HUES64 (cell line): ENCODE results near the gene RBM18.

Source experiments
- H3K27ac ChIP-seq: 2 replicates; pipeline ENCODE4 v1.7.0; 2013; ENCODE audit warnings: low read depth, low read length, inconsistent platforms
- H3K27me3 ChIP-seq: 2 replicates; pipeline ENCODE4 v1.6.1; 2013; ENCODE audit warnings: mild to moderate bottlenecking, low read length; ENCODE audit not compliant: insufficient read depth
- H3K36me3 ChIP-seq: 2 replicates; pipeline ENCODE4 v1.6.1; 2013; ENCODE audit warnings: mild to moderate bottlenecking, low read length; ENCODE audit not compliant: insufficient read depth
- H3K4me1 ChIP-seq: 2 replicates; pipeline ENCODE4 v1.6.1; 2013; ENCODE audit warnings: mild to moderate bottlenecking, low read length, moderate library complexity; ENCODE audit not compliant: insufficient read depth
- H3K4me3 ChIP-seq: 2 replicates; pipeline ENCODE4 v1.5.1; 2013; ENCODE audit warnings: mild to moderate bottlenecking, low read length, moderate library complexity
- H3K9ac ChIP-seq: 2 replicates; pipeline ENCODE4 v1.6.1; 2013; ENCODE audit warnings: mild to moderate bottlenecking, low read depth, low read length
- H3K9me3 ChIP-seq: 2 replicates; pipeline ENCODE4 v1.6.1; 2013; ENCODE audit warnings: low read depth, low read length; ENCODE audit not compliant: insufficient read depth
- WGBS: fragments of 150-250, 120-280 bp; methylation state at CpG from one replicate; pipeline ENCODE4 v1.1.7; 2013; ENCODE audit warnings: missing lambda C conversion rate; 5-methylcytosine and 5-hydroxymethylcytosine counted together

The RBM18 gene

DNA sequence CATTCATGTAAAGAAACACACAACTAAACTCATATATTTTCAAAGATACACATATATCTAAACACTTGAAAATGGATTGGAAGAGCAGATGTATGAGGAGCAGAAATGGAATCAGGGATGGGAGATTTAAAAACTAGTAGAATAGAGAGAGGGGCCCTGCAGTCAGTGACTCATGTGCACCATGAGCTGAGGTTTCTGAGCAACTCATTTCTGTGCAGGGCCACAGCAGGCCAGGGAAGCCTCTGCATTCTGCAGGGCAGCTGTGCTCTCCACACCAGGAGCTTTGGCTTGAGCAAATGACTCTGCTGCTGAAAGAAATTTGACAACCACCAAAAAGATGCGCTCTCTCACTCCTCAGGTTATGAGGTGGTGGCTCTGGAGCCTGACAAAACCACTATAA is 63.0 kb downstream of the RBM18 start:
- Histone ChIP-seq H3K9me3 (no peaks in the 10 kb centered on the region), H3K4me3 (no peak overlapping the region), H3K9ac (no peak overlapping the region), H3K4me1 (peaks cover 17% of the 10 kb centered on the region), H3K36me3 (no peaks in the 10 kb centered on the region), H3K27me3 (no peaks in the 10 kb centered on the region), H3K27ac (no peak overlapping the region)
- 94% methylated on average over 1 of the region's 1 CpG for WGBS

- Histone ChIP-seq H3K36me3 (no peaks in the 10 kb centered on the region), H3K9me3 (no peaks in the 10 kb centered on the region), H3K4me1 (peaks cover 17% of the 10 kb centered on the region), H3K27me3 (no peaks in the 10 kb centered on the region), H3K27ac (no peak overlapping the region), H3K9ac (no peak overlapping the region), H3K4me3 (no peak overlapping the region)
- WGBS, result 94% methylated on average over 7 of the region's 7 CpGs
Observed at GRCh38 chr9:122200960-122201595, 63.6 kb downstream of the RBM18 start.

- Histone ChIP-seq H3K27ac (no peak overlapping the region), H3K27me3 (no peaks in the 10 kb centered on the region), H3K36me3 (no peaks in the 10 kb centered on the region), H3K4me3 (no peak overlapping the region), H3K9me3 (no peaks in the 10 kb centered on the region), H3K4me1 (peaks cover 9% of the 10 kb centered on the region; the same call in 1 of the 2 replicates), H3K9ac (no peak overlapping the region)
- WGBS, result 88% methylated on average over 4 of the region's 4 CpGs
Observed at GRCh38 chr9:122197882-122198281, 66.8 kb downstream of the RBM18 start.

DNA sequence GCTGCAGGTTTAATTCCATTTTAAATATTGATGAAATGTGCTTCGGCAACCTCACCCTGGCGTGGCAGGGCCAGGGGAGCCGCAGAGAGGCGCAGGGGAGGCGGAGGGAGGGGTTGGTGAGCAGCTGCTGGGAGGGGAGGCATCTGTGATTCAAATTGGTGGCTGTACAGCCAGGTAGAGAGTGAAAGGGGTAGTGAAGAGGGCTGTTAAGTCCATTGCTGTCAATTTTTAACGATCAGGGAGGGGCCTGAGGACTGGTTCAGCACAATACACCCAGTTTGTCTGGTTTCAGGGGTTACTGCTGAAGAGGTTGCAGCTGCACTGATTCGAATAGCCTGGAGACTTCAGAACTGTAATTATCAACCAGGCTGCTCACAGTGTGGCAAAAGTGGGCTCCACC is 67.2 kb downstream of the RBM18 start:
- WGBS, result 73% methylated on average over 7 of the region's 7 CpGs
- Histone ChIP-seq H3K9me3 (no peaks in the 10 kb centered on the region), H3K27me3 (no peaks in the 10 kb centered on the region), H3K4me1 (peaks cover 9% of the 10 kb centered on the region; the same call in 1 of the 2 replicates), H3K36me3 (no peaks in the 10 kb centered on the region), H3K27ac (no peak overlapping the region), H3K9ac (no peak overlapping the region), H3K4me3 (no peak overlapping the region)

DNA sequence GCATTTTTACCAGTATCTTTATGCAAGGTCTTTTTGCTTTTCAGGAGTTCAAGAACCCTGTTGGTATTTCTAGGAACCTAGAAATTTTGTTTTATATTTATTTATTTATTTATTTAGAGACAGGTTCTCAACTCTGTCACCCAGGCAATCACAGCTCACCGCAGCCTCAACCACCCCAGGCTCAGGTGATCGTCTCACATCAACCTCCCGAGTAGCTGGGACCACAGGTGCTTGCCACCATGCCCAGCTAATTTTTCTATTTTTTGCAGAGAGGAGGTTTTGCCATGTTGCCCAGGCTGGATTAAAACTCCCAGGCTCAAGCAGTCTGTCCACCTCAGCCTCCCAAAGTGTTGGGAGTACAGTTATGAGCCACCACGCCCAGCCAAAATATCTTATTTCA is 68.8 kb downstream of the RBM18 start:
- no peak overlapping the region for H3K9ac ChIP-seq
- peaks cover 15% of the 10 kb centered on the region; the same call in 1 of the 2 replicates for H3K4me1 ChIP-seq
- H3K4me3 ChIP-seq, result no peak overlapping the region
- 93% methylated on average over 4 of the region's 4 CpGs for WGBS
- H3K27me3 ChIP-seq, result no peaks in the 10 kb centered on the region
- H3K27ac ChIP-seq, result no peak overlapping the region
- H3K9me3 ChIP-seq, result no peaks in the 10 kb centered on the region
- no peaks in the 10 kb centered on the region for H3K36me3 ChIP-seq

GRCh38 chr9:122193651-122194050 is 71.0 kb downstream of the RBM18 start:
- Histone ChIP-seq H3K9me3 (no peaks in the 10 kb centered on the region), H3K4me3 (no peak overlapping the region), H3K9ac (no peak overlapping the region), H3K27me3 (no peaks in the 10 kb centered on the region), H3K4me1 (peaks cover 15% of the 10 kb centered on the region; the same call in 1 of the 2 replicates), H3K27ac (no peak overlapping the region), H3K36me3 (no peaks in the 10 kb centered on the region)
- 79% methylated on average over 6 of the region's 6 CpGs for WGBS

- WGBS, result 88% methylated on average over 15 of the region's 16 CpGs
- Histone ChIP-seq H3K9me3 (no peaks in the 10 kb centered on the region), H3K27ac (no peak overlapping the region), H3K4me1 (peaks cover 15% of the 10 kb centered on the region; the same call in 1 of the 2 replicates), H3K36me3 (no peaks in the 10 kb centered on the region), H3K27me3 (no peaks in the 10 kb centered on the region), H3K4me3 (no peak overlapping the region), H3K9ac (no peak overlapping the region)
Observed at GRCh38 chr9:122192914-122193525, 71.6 kb downstream of the RBM18 start.

GRCh38 chr9:122192261-122192875 is 72.3 kb downstream of the RBM18 start:
- Histone ChIP-seq H3K9me3 (no peaks in the 10 kb centered on the region), H3K36me3 (no peaks in the 10 kb centered on the region), H3K9ac (no peak overlapping the region), H3K4me1 (0 out of 2 replicates have a peak, but pooled peaks cover 9% of the 10 kb centered on the region), H3K27me3 (no peaks in the 10 kb centered on the region), H3K27ac (no peak overlapping the region), H3K4me3 (no peak overlapping the region)
- WGBS, result 90% methylated on average over 5 of the region's 5 CpGs

GRCh38 chr9:122191584-122191983 is 73.1 kb downstream of the RBM18 start:
- 87% methylated on average over 11 of the region's 11 CpGs for WGBS
- Histone ChIP-seq H3K27me3 (no peaks in the 10 kb centered on the region), H3K9me3 (no peaks in the 10 kb centered on the region), H3K36me3 (no peaks in the 10 kb centered on the region), H3K4me3 (no peak overlapping the region), H3K9ac (no peak overlapping the region), H3K27ac (no peak overlapping the region), H3K4me1 (0 out of 2 replicates have a peak, but pooled peaks cover 7% of the 10 kb centered on the region)

DNA sequence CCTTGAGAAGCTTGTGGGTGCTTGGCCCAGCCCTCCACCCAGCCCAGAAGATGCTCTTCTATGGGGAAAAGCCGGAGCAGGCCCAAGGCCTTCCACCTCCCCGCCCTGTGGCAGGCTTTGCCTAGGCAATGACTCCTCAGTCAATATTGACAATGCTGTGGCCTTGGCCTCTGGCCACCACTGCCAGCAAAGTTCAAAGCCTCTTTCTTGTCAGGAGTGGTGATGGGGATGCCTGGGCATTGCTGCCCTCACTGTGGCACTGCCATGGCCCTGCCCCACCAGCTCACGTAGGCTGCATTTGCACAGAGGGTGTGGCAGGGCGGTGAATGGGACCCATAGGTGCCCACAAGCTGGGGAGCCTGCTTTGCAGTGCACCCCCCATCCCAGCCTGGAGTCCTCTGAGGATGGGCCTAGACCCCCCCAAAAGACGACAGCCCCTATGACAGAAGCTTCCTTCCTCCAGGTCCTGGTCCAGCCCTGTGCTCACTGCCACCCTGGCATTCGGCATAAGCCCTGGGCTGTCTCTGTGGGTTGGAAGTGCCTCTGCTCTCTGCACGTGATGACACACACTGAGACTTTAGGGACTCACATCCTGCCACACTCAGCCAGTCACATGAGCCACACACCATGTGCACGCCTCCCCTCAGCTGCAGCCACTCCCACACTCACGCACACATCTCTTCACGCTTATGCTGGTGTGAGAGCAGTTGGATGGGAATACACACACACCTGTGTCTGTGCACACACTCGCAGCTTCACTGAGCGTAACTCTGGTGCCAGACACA is 73.9 kb downstream of the RBM18 start:
- H3K27ac ChIP-seq, result no peak overlapping the region
- H3K9ac ChIP-seq, result no peak overlapping the region
- 95% methylated on average over 12 of the region's 12 CpGs for WGBS

DNA sequence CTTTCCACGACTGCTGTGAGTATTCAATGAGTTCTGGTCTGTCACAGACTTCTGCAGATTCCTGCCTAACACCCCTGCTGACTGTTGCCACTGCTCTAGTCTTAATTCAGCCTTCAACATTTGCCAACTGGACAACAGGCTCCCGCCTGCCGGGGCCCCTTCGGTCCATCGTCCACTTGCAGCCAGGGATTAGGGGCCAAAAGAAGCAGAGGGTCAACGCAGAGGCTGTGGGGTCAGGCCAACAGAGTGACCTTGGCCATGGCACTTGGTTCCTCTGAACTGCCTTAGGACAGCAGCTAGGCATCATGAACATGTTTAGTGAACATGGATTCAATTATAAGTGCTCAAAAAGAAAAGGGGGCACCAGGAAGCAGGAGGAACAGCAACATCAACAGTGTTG is 76.3 kb downstream of the RBM18 start:
- Histone ChIP-seq H3K27me3 (no peaks in the 10 kb centered on the region), H3K36me3 (no peaks in the 10 kb centered on the region), H3K4me1 (0 out of 2 replicates have a peak, but pooled peaks cover 7% of the 10 kb centered on the region), H3K9me3 (no peaks in the 10 kb centered on the region), H3K4me3 (no peak overlapping the region), H3K9ac (no peak overlapping the region), H3K27ac (no peak overlapping the region)
- 89% methylated on average over 6 of the region's 6 CpGs for WGBS

More for the DNA sequence above, 73.9 kb downstream of the RBM18 start:
- 0 out of 2 replicates have a peak, but pooled peaks cover 7% of the 10 kb centered on the region for H3K4me1 ChIP-seq
- H3K4me3 ChIP-seq, result no peak overlapping the region
- no peaks in the 10 kb centered on the region for H3K27me3 ChIP-seq
- no peaks in the 10 kb centered on the region for H3K36me3 ChIP-seq
- H3K9me3 ChIP-seq, result no peaks in the 10 kb centered on the region
